Ectodermal cell (in vitro differentiated cells): Measurements from ENCODE around the gene C2orf92.
A peak's percentile ranks its signal among the peaks of the same experiment; 100 is the strongest.

Experiments
- H3K27ac ChIP-seq: 2 replicates; pipeline ENCODE4 v1.7.0; 2013; ENCODE audit warnings: mild to moderate bottlenecking, low read depth, low read length; ENCODE audit not compliant: insufficient read depth, poor library complexity, severe bottlenecking
- H3K27me3 ChIP-seq: 2 replicates; pipeline ENCODE4 v1.7.0; 2013; ENCODE audit warnings: mild to moderate bottlenecking, low read length; ENCODE audit not compliant: insufficient read depth, control insufficient read depth, poor library complexity, severe bottlenecking
- H3K36me3 ChIP-seq: one replicate; pipeline ENCODE4 v1.7.0; 2013; ENCODE audit warnings: low read length; ENCODE audit not compliant: control insufficient read depth, insufficient read depth
- H3K4me1 ChIP-seq: one replicate; pipeline ENCODE4 v1.7.0; 2013; ENCODE audit warnings: low read length; ENCODE audit not compliant: control insufficient read depth, insufficient read depth
- H3K4me3 ChIP-seq: 2 replicates; pipeline ENCODE4 v1.7.0; 2013; ENCODE audit warnings: low read depth, low read length, control low read depth; ENCODE audit not compliant: insufficient read depth
- H3K9me3 ChIP-seq: 2 replicates; pipeline ENCODE4 v1.7.0; 2013; ENCODE audit warnings: mild to moderate bottlenecking, low read length, moderate library complexity; ENCODE audit not compliant: control insufficient read depth
- WGBS, 2 experiments: methylation state at CpG; one replicate each; pipeline ENCODE4 v1.1.7; 2013; ENCODE audit warnings: missing lambda C conversion rate in 2 of 2; 5-methylcytosine and 5-hydroxymethylcytosine counted together

C2orf92 gene

GRCh38 chr2:97659256-97660043, 10.1 kb upstream of the C2orf92 start:
- H3K27ac ChIP-seq: no peak overlapping the region
- H3K9me3 ChIP-seq: no peaks in the 10 kb centered on the region
- peaks cover 27% of the 10 kb centered on the region for H3K36me3 ChIP-seq
- no peaks in the 10 kb centered on the region for H3K27me3 ChIP-seq
- peaks cover 16% of the 10 kb centered on the region for H3K4me1 ChIP-seq
- no peak overlapping the region for H3K4me3 ChIP-seq
- 94 to 96% methylated on average over 29 of the region's 29 CpGs for WGBS, 2 experiments

DNA sequence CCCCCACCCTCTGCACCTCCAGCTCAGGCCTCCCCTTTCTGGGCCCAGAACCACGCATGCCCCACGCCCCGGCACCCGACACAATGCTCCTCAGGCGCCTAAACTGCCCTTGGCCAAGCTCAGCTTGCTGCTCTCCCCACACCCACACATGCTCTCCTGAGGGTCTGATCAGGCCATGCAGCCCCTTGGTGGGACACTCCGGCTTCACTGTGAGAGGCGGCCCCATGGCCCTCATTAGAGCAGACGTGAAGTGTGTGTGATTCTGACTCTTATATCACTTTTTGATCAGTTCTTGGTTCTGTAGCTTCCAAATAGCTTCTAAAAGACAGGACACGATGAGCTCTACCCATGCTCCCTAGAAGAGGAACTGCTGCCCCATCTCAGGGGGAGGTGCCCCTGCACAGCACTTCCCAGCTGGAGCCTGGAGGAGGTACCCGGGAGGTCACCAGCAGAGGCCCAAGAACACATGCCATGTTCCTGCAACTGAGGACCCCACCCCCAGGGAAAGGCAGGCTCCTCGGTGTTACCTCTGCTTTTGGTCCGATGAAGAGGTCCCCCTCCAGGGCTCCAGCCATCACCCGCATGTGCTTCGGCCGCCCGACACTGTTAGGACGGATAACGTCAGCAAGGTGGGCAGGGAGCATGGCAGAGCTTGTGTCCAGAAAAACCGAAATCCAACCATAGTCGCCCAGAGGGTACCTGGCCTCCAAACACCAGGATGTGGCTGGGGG, 9.3 kb upstream of the C2orf92 start:
- 95% methylated on average over 20 of the region's 20 CpGs for WGBS, 2 experiments
- Histone ChIP-seq H3K27ac (no peak overlapping the region), H3K4me1 (peaks cover 16% of the 10 kb centered on the region), H3K4me3 (no peak overlapping the region), H3K9me3 (no peaks in the 10 kb centered on the region), H3K27me3 (no peaks in the 10 kb centered on the region), H3K36me3 (peaks cover 27% of the 10 kb centered on the region)

DNA sequence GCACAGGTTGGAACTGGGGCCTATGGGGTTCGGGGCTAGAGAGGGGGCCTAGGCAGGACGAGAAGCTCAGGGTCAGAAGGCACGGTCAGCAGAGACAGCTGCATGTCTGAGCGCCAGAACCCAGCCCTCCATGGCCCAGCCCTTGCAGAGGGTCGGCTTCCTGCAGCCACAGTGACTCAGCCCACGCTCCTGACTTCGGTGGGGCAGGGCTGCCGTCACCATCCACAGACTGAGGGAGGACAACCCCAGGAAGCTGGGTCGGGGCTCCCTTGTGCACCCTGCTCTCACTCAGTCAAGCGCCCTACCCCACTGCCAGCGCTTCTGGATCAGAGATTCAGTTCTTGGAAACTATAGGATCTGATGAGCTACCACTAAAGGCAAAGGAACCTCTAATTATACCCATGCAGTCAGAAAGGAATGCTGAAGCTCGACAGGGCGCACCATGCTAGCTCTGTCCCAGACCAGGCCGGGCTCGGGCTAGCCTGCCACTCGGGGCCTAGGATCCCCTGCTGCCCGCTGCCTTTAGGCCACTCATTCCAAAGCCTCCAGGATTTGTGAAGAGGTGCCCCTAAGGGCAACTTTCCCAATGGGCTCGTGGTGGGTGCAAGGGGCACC, 8.6 kb upstream of the C2orf92 start:
- Histone ChIP-seq H3K4me1 (peaks cover 16% of the 10 kb centered on the region), H3K9me3 (no peaks in the 10 kb centered on the region), H3K4me3 (no peak overlapping the region), H3K27ac (no peak overlapping the region), H3K27me3 (no peaks in the 10 kb centered on the region), H3K36me3 (peaks cover 27% of the 10 kb centered on the region)
- 93% methylated on average over 18 of the region's 18 CpGs for whole genome bisulfite sequencing, 2 experiments

DNA sequence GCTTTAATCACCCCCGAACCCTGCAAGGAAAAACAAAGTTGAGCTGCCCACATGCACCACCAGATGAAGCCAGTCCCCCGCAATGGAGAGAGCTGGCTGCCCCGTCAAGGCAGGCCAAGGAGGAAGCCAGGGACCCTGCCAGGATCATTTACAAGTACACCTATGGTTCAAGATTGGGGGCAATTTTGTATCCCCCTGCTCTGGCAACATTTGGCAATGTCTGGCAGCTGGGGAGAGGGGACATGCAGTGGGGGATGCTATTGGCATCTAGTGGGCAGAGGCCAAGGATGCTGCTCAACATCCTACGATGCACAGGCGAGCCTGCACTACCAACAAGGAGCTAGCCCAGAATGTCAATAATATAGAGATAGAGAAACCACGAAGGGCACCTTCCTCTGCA, 7.6 kb upstream of the C2orf92 start:
- no peaks in the 10 kb centered on the region for H3K27me3 ChIP-seq
- 92% methylated on average over 6 of the region's 6 CpGs for WGBS, 2 experiments
- peak overlapping the region; percentile 58 for H3K4me3 ChIP-seq
- no peak overlapping the region for H3K27ac ChIP-seq
- H3K9me3 ChIP-seq: no peaks in the 10 kb centered on the region
- H3K36me3 ChIP-seq: peaks cover 23% of the 10 kb centered on the region
- H3K4me1 ChIP-seq: peaks cover 16% of the 10 kb centered on the region

DNA sequence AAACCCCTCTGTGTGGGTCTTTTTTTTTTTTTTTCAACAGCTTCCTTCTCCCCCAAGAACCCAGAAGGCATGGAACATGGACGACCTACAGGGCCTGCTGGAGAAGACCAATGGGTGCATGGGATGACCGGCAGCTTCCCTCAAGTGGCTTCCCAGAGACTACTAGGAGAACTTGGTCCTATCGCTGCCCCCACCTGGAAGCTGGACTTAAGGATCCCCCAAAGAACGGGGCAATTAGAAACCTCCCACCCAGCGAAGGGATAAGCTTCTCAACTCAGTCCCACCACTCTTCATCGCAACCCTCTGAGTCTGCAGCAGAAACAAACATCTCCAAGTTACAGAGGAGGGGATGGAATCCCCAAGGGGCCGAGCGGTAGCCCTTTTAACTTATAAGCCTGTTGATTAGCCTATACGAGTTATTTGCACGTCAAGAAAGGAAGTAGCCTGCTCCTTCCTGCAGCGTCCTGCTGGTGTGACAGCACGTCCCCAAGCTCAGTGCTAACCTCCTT, 7.1 kb upstream of the C2orf92 start:
- Histone ChIP-seq H3K27ac (no peak overlapping the region), H3K9me3 (no peaks in the 10 kb centered on the region)

DNA sequence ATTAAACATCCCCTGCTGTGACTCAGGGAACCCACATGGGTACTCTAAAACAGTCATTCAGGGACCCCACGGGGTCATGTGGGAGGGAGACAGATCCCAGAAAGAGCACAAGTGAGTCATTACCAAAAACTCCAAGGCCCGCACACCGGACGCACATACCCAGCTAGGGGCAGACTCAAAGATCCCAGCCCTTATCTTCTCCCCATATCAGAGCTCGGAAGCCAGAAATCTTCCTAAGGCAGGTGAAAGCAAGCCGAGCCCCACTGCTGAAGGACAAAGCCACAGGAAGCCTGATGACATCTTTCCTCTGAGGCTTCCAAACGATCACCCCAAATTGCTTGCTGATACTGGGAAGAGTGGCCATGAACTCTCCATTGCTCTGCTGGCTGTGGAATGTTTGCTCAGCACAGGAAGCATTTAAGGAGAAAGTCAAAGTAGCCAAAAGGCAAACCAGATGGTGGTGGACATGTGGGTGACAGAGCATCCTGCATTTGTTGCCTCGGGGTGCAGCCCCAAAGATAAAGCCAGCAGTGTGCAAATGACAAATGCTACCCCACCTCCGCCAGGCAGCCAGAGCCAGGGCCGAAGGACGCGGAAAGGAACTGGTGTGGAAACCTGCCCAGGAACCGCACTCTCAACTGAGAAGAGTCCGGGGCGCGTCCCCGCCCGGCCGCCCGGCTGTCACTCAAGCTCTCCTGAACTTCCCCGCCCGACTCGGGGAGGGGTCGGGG, 6.5 kb upstream of the C2orf92 start:
- no peaks in the 10 kb centered on the region for H3K9me3 ChIP-seq
- WGBS, 2 experiments: 2 to 3% methylated on average over 24 of the region's 24 CpGs
- H3K36me3 ChIP-seq: peaks cover 11% of the 10 kb centered on the region
- H3K27me3 ChIP-seq: no peaks in the 10 kb centered on the region
- peaks cover 16% of the 10 kb centered on the region for H3K4me1 ChIP-seq
- peak overlapping the region; percentile 78 for H3K27ac ChIP-seq
- peak overlapping the region; percentile 58 for H3K4me3 ChIP-seq

More for the DNA sequence above, 7.1 kb upstream of the C2orf92 start:
- peaks cover 17% of the 10 kb centered on the region for H3K36me3 ChIP-seq
- 23 to 28% methylated on average over 12 of the region's 12 CpGs for WGBS, 2 experiments
- peaks cover 16% of the 10 kb centered on the region for H3K4me1 ChIP-seq
- H3K4me3 ChIP-seq: peak overlapping the region; percentile 58
- H3K27me3 ChIP-seq: no peaks in the 10 kb centered on the region

- Histone ChIP-seq H3K27ac (peak overlapping the region; percentile 78), H3K36me3 (peaks cover 7% of the 10 kb centered on the region), H3K27me3 (no peaks in the 10 kb centered on the region), H3K4me3 (peak overlapping the region; percentile 58), H3K4me1 (peaks cover 16% of the 10 kb centered on the region), H3K9me3 (no peaks in the 10 kb centered on the region)
- 0% methylated on average over 46 of the region's 46 CpGs for WGBS, 2 experiments
These were observed 5.9 kb upstream of the C2orf92 start for GRCh38 chr2:97663626-97663961.

DNA sequence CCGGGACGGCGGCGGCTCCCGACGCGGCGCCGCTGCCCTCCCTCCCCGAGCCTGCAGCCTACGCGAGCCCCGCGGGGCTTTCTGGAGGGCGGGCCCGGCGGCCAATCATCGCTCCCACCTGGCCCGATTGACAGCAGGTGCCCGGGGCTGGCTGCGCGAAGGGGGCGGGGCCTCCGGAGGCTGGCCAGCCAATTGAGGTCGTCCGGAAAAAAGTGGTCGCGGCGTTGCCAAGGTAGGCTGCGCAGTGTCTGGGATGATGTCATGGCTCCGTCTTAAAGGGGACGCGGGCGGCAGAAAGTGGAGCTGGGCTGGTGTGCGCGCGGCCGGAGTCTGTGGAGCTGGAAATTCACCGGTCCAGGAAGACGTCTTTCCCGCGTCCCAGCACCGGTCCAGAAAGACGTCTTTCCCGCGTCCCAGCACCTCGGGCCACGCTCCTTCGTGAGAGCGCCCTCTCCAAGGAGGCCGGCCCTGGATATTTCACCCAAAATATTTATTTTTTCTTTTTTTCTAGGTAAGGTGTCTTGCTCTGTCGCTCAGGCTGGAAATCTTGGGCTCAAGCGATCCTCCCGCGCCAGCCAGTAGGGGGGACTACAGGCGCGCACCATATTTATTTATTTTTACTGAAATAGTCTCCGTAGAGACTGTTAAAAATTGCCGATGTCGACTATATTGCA, 5.4 kb upstream of the C2orf92 start, which contains the start of gene ACTR1B:
Gene ACTR1B, minus strand, starts transcription at position 83 of the 674 bp plus-strand sequence. CDS start 154 bp downstream, outside the sequence.
- WGBS, 2 experiments: 0% methylated on average over 59 to 60 of the region's 60 CpGs

DNA sequence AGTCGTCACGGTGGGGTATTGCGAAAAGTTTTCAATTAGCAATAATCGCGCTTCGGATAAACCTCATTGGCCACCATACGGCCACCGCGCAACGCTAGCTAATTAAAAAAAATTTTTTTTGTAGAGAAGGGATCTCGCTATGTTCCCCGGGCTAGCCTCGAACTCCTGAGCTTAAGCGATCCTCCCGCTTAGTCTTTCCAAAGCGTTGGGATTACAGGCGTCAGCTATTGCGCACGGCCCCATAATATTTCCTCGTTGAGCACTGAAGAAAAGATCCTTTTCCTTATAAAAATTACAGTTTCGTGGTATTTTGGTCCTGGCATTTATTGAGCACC, 4.9 kb upstream of the C2orf92 start:
- peak overlapping the region; percentile 98 for H3K27ac ChIP-seq
- peak overlapping the region; percentile 58 for H3K4me3 ChIP-seq
- H3K27me3 ChIP-seq: no peaks in the 10 kb centered on the region
- no peaks in the 10 kb centered on the region for H3K9me3 ChIP-seq
- H3K36me3 ChIP-seq: no peaks in the 10 kb centered on the region
- H3K4me1 ChIP-seq: peaks cover 16% of the 10 kb centered on the region
- WGBS, 2 experiments: 14 to 15% methylated on average over 21 of the region's 21 CpGs

More for the DNA sequence above, 5.4 kb upstream of the C2orf92 start, which contains the start of gene ACTR1B:
- Histone ChIP-seq H3K4me1 (peaks cover 16% of the 10 kb centered on the region), H3K4me3 (peak within 1 kb of the TSS; percentile 58), H3K36me3 (peaks cover 2% of the 10 kb centered on the region), H3K27me3 (no peaks in the 10 kb centered on the region), H3K27ac (peak within 1 kb of the TSS; percentile 98), H3K9me3 (no peaks in the 10 kb centered on the region)
